Tibial artery (tissue), 4 donors: ENCODE measurements around the gene BMPER.
A peak's percentile ranks its signal among the peaks of the same experiment; 100 is the strongest.

ENCODE experiments used
- DNase-seq, 2 donors: peaks; one replicate each; pipeline ENCODE4 v3.0.0-alpha.2; 2019
- H3K27ac ChIP-seq, 2 donors: fragments of 200-600 bp; sonication (generic) in 1 of 2; 1 replicate in 1 of 2; 2 replicates in 1 of 2; pipeline ENCODE4 v1.5.1; 2018 to 2019; ENCODE audit warnings: mild to moderate bottlenecking in 1 of 2
- H3K27me3 ChIP-seq, 2 donors: fragments of 200-600 bp; sonication (generic) in 1 of 2; one replicate each; pipeline versions ENCODE4 v1.5.1 to v1.6.0; 2016 to 2019
- H3K36me3 ChIP-seq, 3 donors: fragments of 200-600 bp; sonication (generic) in 2 of 3; one replicate each; pipeline ENCODE4 v1.5.1; 2016 to 2019; ENCODE audit warnings: mild to moderate bottlenecking in 2 of 3
- H3K4me1 ChIP-seq, 4 donors: fragments of 200-600 bp; sonication (generic) in 2 of 4; 1 replicate in 3 of 4; 2 replicates in 1 of 4; pipeline ENCODE4 v1.5.1; 2016 to 2019
- H3K4me3 ChIP-seq, 2 donors: fragments of 200-600 bp; sonication (generic) in 1 of 2; 1 replicate in 1 of 2; 2 replicates in 1 of 2; pipeline ENCODE4 v1.5.1; 2018 to 2019; ENCODE audit warnings: mild to moderate bottlenecking in 2 of 2
- H3K9me3 ChIP-seq, 3 donors: fragments of 200-600 bp; sonication (generic) in 1 of 3; one replicate each; pipeline ENCODE4 v1.5.1; 2016 to 2019
- CTCF ChIP-seq, 2 experiments: fragments of 200-600 bp in 1 of 2; fragments of 450-650 bp in 1 of 2; IDR thresholded peaks; one replicate each; pipeline ENCODE4 v1.5.1; 2017 to 2019; ENCODE audit warnings: antibody characterized with exemption in 2 of 2, mild to moderate bottlenecking in 1 of 2, moderate library complexity in 1 of 2
- intact Hi-C: fragments of 100-400 bp; cut with DNase I; formaldehyde crosslinking; loops from one replicate; pipeline ENCODE4 v1.15.0; 2023; ENCODE audit warnings: low total_unique reads

Gene BMPER

GRCh38 chr7:33876596-33877274 lies 28.6 kb upstream of the BMPER start:
- intact Hi-C loops, result no loop called here
- peak overlapping the region; percentile 69 to 75 for H3K27ac ChIP-seq

GRCh38 chr7:33880787-33881186 lies 24.6 kb upstream of the BMPER start:
- DNase-seq, result no peak
- Histone ChIP-seq H3K27me3 (no peaks in the 10 kb centered on the region), H3K4me1 (peaks cover 0 to 44% (median 18%) of the 10 kb centered on the region in 4 donors), H3K4me3 (no peak overlapping the region), H3K9me3 (no peaks in the 10 kb centered on the region), H3K27ac (no peak overlapping the region), H3K36me3 (no peaks in the 10 kb centered on the region)
- intact Hi-C loops, result no loop called here
- TF ChIP-seq CTCF (IDR thresholded peaks at IDR 0.05), result no peak

More at GRCh38 chr7:33876596-33877274, 28.6 kb upstream of the BMPER start:
- no peak for TF ChIP-seq CTCF (IDR thresholded peaks at IDR 0.05)
- no peaks in the 10 kb centered on the region for H3K36me3 ChIP-seq
- DNase-seq, result no peak
- no peak overlapping the region for H3K4me3 ChIP-seq
- no peaks in the 10 kb centered on the region for H3K9me3 ChIP-seq
- H3K4me1 ChIP-seq, result peaks cover 11 to 46% (median 28%) of the 10 kb centered on the region in 4 donors
- H3K27me3 ChIP-seq, result no peaks in the 10 kb centered on the region

- no peak for DNase-seq
Measured at GRCh38 chr7:33881316-33881715, 24.0 kb upstream of the BMPER start.

GRCh38 chr7:33882040-33882837 lies 23.1 kb upstream of the BMPER start:
- no peaks in the 10 kb centered on the region for H3K27me3 ChIP-seq
- H3K27ac ChIP-seq, result peak overlapping the region; percentile 35 to 63
- no peaks in the 10 kb centered on the region for H3K36me3 ChIP-seq
- TF ChIP-seq CTCF (IDR thresholded peaks at IDR 0.05), result no peak
- no peak overlapping the region for H3K4me3 ChIP-seq
- peaks cover 0 to 30% (median 9%) of the 10 kb centered on the region in 4 donors for H3K4me1 ChIP-seq
- H3K9me3 ChIP-seq, result no peaks in the 10 kb centered on the region
- intact Hi-C loops, result no loop called here
- peak; percentile 74 to 77 for DNase-seq

More at GRCh38 chr7:33881316-33881715, 24.0 kb upstream of the BMPER start:
- Histone ChIP-seq H3K27me3 (no peaks in the 10 kb centered on the region), H3K36me3 (no peaks in the 10 kb centered on the region), H3K4me1 (peaks cover 0 to 39% (median 15%) of the 10 kb centered on the region in 4 donors), H3K27ac (peak overlapping the region; percentile 35 to 63), H3K4me3 (no peak overlapping the region), H3K9me3 (no peaks in the 10 kb centered on the region)
- no peak for TF ChIP-seq CTCF (IDR thresholded peaks at IDR 0.05)
- intact Hi-C loops, result no loop called here

GRCh38 chr7:33882950-33883670 lies 22.2 kb upstream of the BMPER start:
- H3K27me3 ChIP-seq, result no peaks in the 10 kb centered on the region
- peak overlapping the region in 1 of 2 donors; percentile 63 for H3K27ac ChIP-seq
- DNase-seq, result no peak
- peaks cover 0 to 27% (median 9%) of the 10 kb centered on the region in 4 donors for H3K4me1 ChIP-seq
- no peak for TF ChIP-seq CTCF (IDR thresholded peaks at IDR 0.05)
- no peak overlapping the region for H3K4me3 ChIP-seq
- H3K9me3 ChIP-seq, result no peaks in the 10 kb centered on the region
- no peaks in the 10 kb centered on the region for H3K36me3 ChIP-seq
- intact Hi-C loops, result no loop called here
